Stimulated activated CD8-positive, alpha-beta memory T cell treated with anti-CD3 and anti-CD28 coated beads, Interleukin-7, amount 100 ng/mL, for 4 hours (primary cell): ENCODE results near the gene FOXB1.

Experiments used
- DNase-seq, 2 donors: peaks; one replicate each; pipeline ENCODE4 v3.0.0-alpha.2; 2020; ENCODE audit warnings: low read depth in 2 of 2

Gene FOXB1

DNA sequence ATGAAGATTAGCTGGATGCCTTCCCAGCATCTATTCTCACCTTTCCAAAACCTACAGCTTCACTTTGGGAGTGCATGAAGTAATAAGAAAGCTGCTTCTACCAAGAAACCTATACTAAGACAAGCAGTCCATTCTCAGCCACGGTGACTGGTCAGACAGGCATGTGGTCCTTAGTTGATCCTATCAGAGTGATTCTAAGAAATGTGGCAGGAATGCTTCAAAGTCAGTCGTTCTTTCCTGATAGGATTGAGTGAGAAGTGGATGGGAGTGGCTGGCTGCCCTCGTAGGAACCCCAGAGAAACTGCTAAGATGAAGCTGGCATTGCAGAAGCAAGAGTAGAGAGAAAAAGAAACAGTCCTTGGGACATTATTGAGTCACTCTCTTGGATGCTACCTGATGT is 16.6 kb downstream of the FOXB1 start:
- DNase-seq = no peak

DNA sequence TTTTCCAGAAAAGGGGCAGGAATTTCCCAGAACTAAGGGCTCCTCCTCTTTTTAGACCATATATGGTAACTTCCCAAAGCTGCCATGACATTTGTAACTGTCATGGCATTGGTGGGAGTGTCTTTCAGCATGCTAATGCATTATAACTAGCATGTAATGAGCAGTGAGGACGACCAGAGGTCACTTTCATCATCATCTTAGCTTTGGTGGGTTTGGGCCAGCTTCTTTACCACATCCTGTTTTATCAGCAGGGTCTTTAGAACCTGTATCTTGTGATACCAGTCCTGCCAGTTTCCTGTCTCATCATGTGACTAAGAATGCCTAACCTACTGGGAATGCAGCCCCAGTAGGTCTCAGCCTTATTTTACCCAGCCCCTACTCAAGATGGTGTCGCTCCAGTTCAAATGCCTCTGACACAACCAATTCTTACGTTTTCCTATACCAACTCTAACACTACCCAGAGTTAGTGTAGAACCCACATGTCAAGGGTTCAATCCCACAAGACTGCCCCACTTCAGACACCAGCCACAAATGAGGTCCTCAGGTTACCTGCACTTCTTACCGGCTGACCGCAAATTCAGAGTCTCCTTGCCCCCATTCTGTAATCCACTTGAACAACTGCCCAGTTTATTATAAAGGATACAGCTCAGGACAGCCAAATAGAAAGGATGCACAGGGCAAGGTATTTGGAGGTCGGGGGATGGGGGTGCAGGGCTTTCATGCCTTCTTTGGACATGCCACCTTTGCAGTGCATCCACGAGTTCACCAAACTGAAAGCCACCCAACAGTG is 17.7 kb downstream of the FOXB1 start:
- DNase-seq = no peak

DNA sequence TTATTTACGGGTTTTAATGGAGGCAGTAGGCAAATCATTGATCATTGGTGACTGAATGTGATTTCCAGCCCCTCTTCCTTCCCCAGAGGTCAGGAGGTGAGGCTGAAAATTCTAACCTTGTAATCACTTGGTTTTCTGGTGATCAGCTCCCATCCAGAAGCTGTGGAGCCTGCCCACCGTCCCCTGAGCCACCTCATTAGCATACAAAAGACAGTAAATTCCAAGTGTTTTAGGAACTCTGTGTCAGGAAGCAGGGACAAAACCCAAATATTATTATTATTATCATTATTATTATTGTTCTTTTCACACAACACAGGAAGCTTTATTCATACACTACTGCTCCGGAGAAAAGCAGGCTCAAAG is 18.2 kb downstream of the FOXB1 start:
- DNase-seq = no peak

DNA sequence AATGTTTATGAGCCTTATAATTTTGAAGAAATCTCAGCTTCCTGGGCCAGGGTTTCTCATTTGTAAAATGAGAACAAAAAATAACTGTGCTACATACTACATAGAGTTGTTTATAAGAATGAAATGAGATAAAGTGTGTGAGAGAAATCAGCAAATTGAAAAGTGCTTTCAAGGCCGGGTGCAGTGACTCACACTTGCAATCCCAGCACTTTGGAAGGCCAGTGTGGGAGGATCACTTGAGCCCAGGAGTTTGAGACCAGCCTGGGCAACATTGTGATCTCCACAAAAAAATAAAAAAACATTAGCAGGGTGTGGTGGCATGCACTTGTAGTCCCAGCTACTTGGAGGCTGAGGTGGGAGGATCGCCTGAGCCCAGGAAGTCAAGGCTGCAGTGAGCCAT is 22.4 kb downstream of the FOXB1 start:
- no peak for DNase-seq

DNA sequence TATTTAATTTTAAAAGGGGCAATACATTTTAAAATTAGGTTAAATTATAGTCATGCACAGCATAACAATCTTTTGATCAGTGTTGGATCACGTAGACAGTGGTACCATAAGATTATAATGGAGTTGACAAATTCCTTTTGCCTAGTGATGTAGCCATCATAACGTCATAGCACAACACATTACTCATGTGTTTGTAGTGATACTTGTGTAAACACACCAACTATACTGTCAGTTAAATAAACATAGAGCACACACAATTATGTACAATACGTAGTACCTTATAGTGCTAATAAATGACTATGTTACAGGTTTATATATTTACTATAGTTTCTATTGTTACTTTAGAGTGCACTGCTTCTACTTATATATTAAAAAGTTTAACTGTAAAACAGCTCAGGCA is 31.2 kb downstream of the FOXB1 start:
- no peak for DNase-seq

DNA sequence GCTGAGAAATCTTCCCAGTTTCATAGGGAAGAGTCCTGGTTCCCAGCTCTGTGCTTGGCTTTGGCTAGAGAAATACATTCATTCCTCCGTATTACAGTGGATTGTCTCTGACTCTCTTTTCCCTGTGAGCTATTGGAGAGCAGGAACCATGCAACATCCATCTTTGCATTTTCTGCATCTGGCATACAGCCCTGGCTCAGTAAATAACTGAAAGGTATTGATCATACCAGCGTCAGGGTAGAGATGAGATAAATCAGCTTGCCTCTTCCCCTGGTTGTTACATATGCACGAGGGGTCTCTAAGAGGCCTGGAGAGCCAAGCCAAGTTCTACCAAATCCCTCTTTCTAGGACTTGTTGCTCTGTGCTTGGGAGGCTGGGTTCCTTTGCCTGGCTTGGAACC is 35.2 kb downstream of the FOXB1 start:
- DNase-seq = no peak

DNA sequence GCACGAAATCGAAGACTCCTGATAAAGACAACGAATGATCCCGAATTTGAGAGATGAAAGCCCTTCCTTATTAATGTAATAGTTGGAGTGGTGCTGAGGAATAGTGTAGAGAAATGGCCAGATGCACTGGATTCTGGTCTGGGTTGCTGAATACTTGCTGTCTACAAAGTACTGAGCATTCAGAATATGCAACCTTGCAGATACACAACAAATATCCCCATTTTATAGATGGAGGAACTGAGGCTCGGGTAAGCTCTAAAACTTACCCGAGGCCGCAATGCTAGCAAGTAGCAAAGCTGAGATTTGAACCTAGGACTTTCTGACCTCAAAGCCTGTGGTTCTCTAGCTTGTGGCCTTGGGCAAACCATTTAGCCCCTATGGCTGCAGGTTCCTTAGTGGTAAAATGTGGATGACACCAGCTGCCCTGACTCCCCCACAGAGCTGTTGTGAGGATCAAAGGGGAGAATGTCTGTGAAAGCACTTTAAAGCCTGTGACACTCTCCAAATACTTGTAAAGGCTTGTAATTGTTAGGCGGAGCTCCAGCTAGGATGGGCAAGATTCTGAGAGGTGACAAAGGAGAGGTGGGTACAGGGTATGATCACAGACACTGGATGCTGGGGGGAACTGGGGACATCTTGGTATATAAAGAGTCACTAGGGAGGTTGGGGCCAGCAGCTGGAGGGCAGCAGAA is 39.8 kb downstream of the FOXB1 start:
- DNase-seq = no peak

DNA sequence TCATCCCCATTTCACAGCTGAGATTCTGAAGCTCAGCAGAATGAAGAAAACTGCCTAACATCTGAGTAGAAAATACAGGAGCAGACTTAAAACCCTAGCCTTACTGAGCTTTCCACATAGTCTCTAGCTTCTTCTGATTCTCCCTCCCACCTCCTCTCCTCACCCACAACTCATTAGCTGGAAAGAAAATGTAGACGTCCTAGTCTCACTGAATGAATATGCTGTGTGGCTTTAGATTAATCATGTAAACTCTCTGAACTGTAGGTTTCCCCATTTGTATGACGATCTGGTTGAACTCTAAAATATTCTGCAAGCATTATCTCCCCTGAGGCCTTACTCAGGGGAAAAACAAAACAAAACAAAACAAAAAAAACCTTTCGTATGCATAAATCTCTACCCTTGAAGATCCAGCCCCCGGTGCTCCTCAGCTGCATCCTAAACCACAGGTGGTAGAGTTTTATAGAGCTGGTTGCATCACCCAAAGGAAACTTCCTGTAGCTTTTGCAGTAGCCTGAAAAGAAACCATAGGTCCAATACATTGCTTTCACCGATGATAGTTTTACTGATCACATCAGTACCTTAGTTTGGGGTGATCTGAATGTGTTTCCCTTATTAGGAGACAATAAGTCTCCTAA is 40.6 kb downstream of the FOXB1 start:
- DNase-seq = no peak

DNA sequence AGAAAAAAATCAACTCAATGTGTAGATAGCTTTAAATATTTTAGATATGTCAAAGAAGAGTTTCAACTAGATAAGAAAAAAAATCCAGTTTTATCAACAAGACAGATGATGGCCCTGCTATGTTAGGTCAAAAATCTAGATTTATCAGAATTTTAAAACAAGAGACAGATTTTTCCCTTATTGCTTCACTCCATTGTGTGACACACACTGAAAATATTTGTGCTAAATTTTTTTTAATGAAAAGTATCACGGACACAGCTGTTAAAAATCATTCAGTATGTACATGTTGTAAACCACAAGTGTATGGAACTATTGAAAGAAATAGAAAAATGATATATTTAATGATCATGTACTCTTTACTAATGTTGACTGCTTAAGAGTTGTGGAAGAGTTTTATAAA is 43.6 kb downstream of the FOXB1 start:
- no peak for DNase-seq

DNA sequence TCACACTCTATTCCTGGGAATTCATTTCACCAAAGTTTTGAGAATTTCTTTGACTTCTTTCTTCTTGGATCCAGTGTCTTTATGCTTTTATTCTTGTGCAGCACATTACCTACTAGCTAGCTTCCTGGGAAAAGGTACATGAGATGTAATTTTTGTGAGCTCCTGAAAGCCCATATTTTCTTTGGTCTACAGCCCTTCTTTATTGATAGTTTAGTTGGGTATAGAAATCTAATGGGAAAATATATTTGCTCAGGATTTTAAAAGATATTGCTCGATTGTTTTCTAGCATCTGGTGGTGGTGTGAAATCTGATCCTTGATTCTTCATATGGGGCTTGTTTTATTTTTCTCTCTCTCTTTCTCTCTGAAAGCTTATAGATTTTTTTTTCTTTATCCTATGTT is 45.8 kb downstream of the FOXB1 start:
- no peak for DNase-seq

DNA sequence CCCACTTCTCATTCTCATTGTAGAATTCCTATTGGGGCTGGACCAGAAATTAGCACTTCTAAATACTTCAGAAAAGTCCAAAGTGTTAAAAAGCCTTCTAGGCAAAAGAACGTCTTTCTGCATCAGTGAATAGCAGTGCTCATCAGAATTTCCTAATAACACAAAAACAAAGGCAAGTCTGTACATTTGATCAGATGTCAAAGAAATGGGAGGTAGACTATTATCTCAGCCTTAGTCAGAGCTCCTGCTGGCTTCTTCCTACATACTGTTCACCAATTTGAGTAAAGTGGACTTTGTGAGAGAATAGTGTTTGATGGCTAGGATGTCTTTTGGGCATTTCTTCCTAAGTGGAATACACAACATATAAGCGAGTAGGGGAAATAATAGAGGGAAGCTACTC is 48.7 kb downstream of the FOXB1 start:
- DNase-seq = no peak

DNA sequence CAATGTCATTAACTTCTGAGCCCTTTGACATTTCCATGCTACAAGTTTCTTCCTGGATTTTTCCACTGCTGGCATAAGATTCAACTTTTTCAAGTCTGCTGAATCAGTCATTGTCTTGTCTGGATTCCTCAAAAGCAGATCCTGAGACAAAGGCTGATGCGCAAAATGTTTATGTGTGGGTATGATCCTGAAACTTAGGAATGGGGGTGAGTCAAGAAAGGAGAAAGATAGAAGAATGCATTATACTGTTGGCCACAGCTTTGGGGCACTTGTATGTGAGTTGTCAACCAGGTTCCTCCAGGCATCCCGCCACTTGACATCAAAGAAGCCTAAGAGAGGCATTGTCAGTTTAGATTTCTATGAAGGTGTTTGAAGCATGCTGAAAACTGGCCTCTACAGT is 50.4 kb downstream of the FOXB1 start:
- DNase-seq = no peak
